GM19463 (cell line): ENCODE data around the gene PLP1.
"Not testable (repeated sequence)": the region's sequence is repeated elsewhere in the genome, so short reads cannot be mapped to it uniquely, and the experiment has no call there.

Experiments
- ATAC-seq: cut with Tn5 transposase; IDR thresholded peaks from one replicate; pipeline ENCODE4 v1.9.1; 2021; ENCODE audit warnings: mild to moderate bottlenecking, moderate library complexity; ENCODE audit not compliant: unreplicated experiment

PLP1 gene

GRCh38 chrX:103776546-103776945 is at the start of gene PLP1:
Gene PLP1 (plus strand): TSS chrX:103776840. CDS start chrX:103776996, 156 bp downstream.
- ATAC-seq = no peak

GRCh38 chrX:103727115-103727514 is 49.5 kb upstream of the PLP1 start:
- no peak for ATAC-seq

GRCh38 chrX:103729015-103729414 is 47.6 kb upstream of the PLP1 start:
- ATAC-seq = no peak

GRCh38 chrX:103730147-103730795 is 46.4 kb upstream of the PLP1 start:
- ATAC-seq = no peak

GRCh38 chrX:103730796-103731493 is 45.7 kb upstream of the PLP1 start:
- ATAC-seq = no peak

GRCh38 chrX:103733017-103733416 is 43.6 kb upstream of the PLP1 start:
- ATAC-seq = no peak

- no peak for ATAC-seq
Measured at GRCh38 chrX:103734125-103734760, 42.4 kb upstream of the PLP1 start.

GRCh38 chrX:103737696-103738095 is 38.9 kb upstream of the PLP1 start:
- no peak for ATAC-seq

GRCh38 chrX:103739421-103739820 is 37.2 kb upstream of the PLP1 start:
- ATAC-seq = no peak

- ATAC-seq = no peak
Measured at GRCh38 chrX:103741879-103742278, 34.8 kb upstream of the PLP1 start.

GRCh38 chrX:103742339-103742738 is 34.3 kb upstream of the PLP1 start:
- no peak for ATAC-seq

- ATAC-seq = no peak
Measured at GRCh38 chrX:103747163-103747562, 29.5 kb upstream of the PLP1 start.

GRCh38 chrX:103754401-103754800 is 22.2 kb upstream of the PLP1 start:
- no peak for ATAC-seq

GRCh38 chrX:103756736-103757135 is 19.9 kb upstream of the PLP1 start:
- no peak for ATAC-seq

- no peak for ATAC-seq
Measured at GRCh38 chrX:103758555-103758954, 18.1 kb upstream of the PLP1 start.

- not testable (repeated sequence) for ATAC-seq
Measured at GRCh38 chrX:103763541-103763940, 13.1 kb upstream of the PLP1 start.

GRCh38 chrX:103766813-103767555 is 9.7 kb upstream of the PLP1 start:
- not testable (repeated sequence) for ATAC-seq

GRCh38 chrX:103773445-103773844 is 3.2 kb upstream of the PLP1 start:
- ATAC-seq = no peak

GRCh38 chrX:103774070-103774642 is 2.5 kb upstream of the PLP1 start:
- ATAC-seq = no peak

GRCh38 chrX:103779141-103779789 is 2.6 kb downstream of the PLP1 start:
- ATAC-seq = no peak
